ENCODE results near the gene EYA3. TPM values are rescaled to one million over a fixed set of nuclear protein-coding genes. Genes with fewer than 3 reads are reported as not detected.
A peak's percentile ranks its signal among the peaks of the same experiment; 100 is the strongest.

The EYA3 gene
- total RNA-seq, 1 experiment from 2014 or later, result 17.1 TPM

DNA sequence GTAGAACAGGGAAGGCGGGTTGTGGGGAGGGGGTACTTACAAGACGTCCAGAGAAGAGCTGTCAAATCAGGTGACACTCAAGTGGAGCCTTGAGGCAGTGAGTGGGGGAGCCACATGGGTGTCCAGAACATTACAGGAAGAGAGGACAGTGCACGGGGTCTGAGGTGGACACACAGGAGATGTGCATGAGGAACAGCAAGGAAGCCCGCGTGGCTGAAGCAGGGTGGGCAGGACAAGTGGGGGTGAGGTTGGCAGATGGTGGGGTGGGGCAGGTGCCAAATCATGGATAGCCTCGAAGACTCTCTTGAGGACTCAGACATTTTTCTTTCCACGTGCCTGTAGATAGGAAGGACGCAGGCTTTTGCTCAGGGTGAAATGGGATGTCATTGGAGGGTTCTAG lies 152.7 kb downstream of the EYA3 start:
- CTCF ChIA-PET, result interaction anchor here (0.6 kb wide), 1 partner anchor 44 kb away, joined by 6 read pairs; no protein-coding TSS in a partner anchor
- intact Hi-C loops (cut with micrococcal nuclease), result loop anchor here (1.0 to 2.0 kb wide), 2 partner anchors 24 to 43 kb away; partner anchors contain the start of gene XKR8
- peak; percentile 7; the same call in 1 of the 2 replicates for ATAC-seq

DNA sequence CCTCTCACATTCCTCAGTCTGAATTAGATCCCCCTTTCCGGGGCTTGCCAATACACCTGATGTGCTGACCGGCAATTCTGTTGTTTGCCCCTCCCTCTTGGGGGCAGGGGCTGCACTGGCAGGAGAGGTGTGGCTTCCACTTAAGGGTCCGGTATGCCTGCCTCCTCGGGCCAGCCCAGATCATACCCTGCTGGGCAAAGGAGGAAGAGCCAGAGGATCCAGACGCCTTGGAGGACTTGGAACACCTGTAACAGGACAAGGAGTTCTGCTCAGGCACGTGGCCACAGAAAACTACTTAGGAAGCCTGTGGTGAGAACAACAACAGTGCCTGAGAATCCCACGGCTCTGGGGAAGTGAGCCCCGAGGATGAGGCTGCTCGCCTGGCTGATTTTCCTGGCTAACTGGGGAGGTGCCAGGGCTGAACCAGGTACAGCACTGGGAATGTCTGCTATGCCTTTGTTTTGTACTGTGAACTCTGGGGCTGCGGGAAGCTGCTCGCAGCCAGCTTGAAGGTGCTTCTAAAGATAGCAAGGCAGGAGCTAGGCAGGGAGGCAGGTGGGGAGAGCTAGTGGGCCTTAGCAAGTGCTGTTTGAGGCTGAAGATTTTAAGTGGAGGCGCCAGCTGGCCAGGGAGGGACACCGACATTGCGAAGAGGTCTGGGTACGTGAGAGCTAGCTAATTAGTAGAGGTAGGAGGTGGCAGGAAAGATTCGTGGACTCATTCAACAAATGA lies 153.4 kb downstream of the EYA3 start, which contains the start of gene SMPDL3B:
TSS of gene SMPDL3B (plus strand) at position 183 of the 732 bp plus-strand sequence. CDS start at position 367, 184 bp downstream.
- Histone ChIP-seq H3F3A (ENCODE audit: low read length, unreplicated experiment) (no peaks in the 10 kb centered on the region), H3K9ac (ENCODE audit: low read length) (peak within 1 kb of the TSS; percentile 55), H3K9me2 (replicated peaks; ENCODE audit: low read length) (no peaks in the 10 kb centered on the region), H3K4me3 (ENCODE audit: low read length) (peak within 1 kb of the TSS; percentile 79), H3K4me2 (ENCODE audit: low read length) (peak within 1 kb of the TSS; percentile 92), H3K9me3 (ENCODE audit: low read length) (no peaks in the 10 kb centered on the region), H3K36me3 (ENCODE audit: low read depth, low read length) (no peaks in the 10 kb centered on the region), H4K20me1 (ENCODE audit: low read length) (no peaks in the 10 kb centered on the region), H3K4me1 (ENCODE audit: insufficient read depth, low read length) (peaks cover 8% of the 10 kb centered on the region; the same call in 1 of the 2 replicates), H2AFZ (ENCODE audit: low read length) (peak within 1 kb of the TSS; percentile 75), H3K27ac (ENCODE audit: low read length) (no peak within 1 kb of the TSS), H3K79me2 (ENCODE audit: low read length) (no peaks in the 10 kb centered on the region), H3K27me3 (ENCODE audit: low read length) (no peaks in the 10 kb centered on the region)
- TSS peak; percentile 85 for BruUV-seq (replicated peaks)
- ATAC-seq, result peak; percentile 100
- peak; percentile 90 for DNase-seq
- ChIA-PET CTCF (no interaction called here), POLR2A (ENCODE audit: unreplicated experiment) (interaction anchor here (0.6 kb wide), 1 partner anchor 37 kb away, joined by 3 read pairs; no protein-coding TSS in a partner anchor)
- intact Hi-C loops (cut with micrococcal nuclease), result loop anchor here (1.0 to 2.0 kb wide), 2 partner anchors 24 to 44 kb away; partner anchors contain the start of gene XKR8
- TF ChIP-seq EZH2 (IDR thresholded peaks at IDR 0.05; ENCODE audit: low read length, unreplicated experiment) (no peak), EZH2phosphoT487 (IDR thresholded peaks at IDR 0.05; ENCODE audit: borderline replicate concordance, low read length) (no peak)
- TF ChIP-seq, protein P1, sequence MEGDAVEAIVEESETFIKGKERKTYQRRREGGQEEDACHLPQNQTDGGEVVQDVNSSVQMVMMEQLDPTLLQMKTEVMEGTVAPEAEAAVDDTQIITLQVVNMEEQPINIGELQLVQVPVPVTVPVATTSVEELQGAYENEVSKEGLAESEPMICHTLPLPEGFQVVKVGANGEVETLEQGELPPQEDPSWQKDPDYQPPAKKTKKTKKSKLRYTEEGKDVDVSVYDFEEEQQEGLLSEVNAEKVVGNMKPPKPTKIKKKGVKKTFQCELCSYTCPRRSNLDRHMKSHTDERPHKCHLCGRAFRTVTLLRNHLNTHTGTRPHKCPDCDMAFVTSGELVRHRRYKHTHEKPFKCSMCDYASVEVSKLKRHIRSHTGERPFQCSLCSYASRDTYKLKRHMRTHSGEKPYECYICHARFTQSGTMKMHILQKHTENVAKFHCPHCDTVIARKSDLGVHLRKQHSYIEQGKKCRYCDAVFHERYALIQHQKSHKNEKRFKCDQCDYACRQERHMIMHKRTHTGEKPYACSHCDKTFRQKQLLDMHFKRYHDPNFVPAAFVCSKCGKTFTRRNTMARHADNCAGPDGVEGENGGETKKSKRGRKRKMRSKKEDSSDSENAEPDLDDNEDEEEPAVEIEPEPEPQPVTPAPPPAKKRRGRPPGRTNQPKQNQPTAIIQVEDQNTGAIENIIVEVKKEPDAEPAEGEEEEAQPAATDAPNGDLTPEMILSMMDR (conservative IDR thresholded peaks at IDR 0.05; ENCODE audit: low read depth, low read length), result peak; percentile 31

More for the DNA sequence above, 152.7 kb downstream of the EYA3 start:
- H3K9me3 ChIP-seq (ENCODE audit: low read length), result no peaks in the 10 kb centered on the region
- H3K79me2 ChIP-seq (ENCODE audit: low read length), result no peaks in the 10 kb centered on the region
- no peaks in the 10 kb centered on the region for H3K9me2 ChIP-seq (replicated peaks; ENCODE audit: low read length)
- H3K4me2 ChIP-seq (ENCODE audit: low read length), result peak overlapping the region; percentile 92
- H3K27ac ChIP-seq (ENCODE audit: low read length), result no peak overlapping the region
- peak overlapping the region; percentile 55 for H3K9ac ChIP-seq (ENCODE audit: low read length)
- POLR2A ChIA-PET (ENCODE audit: unreplicated experiment), result interaction anchor here (0.6 kb wide), 1 partner anchor 37 kb away, joined by 3 read pairs; no protein-coding TSS in a partner anchor
- H3K36me3 ChIP-seq (ENCODE audit: low read depth, low read length), result no peaks in the 10 kb centered on the region
- peak overlapping the region; percentile 79 for H3K4me3 ChIP-seq (ENCODE audit: low read length)
- H3F3A ChIP-seq (ENCODE audit: low read length, unreplicated experiment), result no peaks in the 10 kb centered on the region
- H4K20me1 ChIP-seq (ENCODE audit: low read length), result no peaks in the 10 kb centered on the region
- DNase-seq, result no peak
- no peak for TF ChIP-seq EZH2phosphoT487 (IDR thresholded peaks at IDR 0.05; ENCODE audit: borderline replicate concordance, low read length)
- TF ChIP-seq EZH2 (IDR thresholded peaks at IDR 0.05; ENCODE audit: low read length, unreplicated experiment), result no peak
- TF ChIP-seq, protein P1 (conservative IDR thresholded peaks at IDR 0.05; ENCODE audit: low read depth, low read length), result no peak
- H3K4me1 ChIP-seq (ENCODE audit: insufficient read depth, low read length), result peaks cover 8% of the 10 kb centered on the region; the same call in 1 of the 2 replicates
- peak overlapping the region; percentile 75 for H2AFZ ChIP-seq (ENCODE audit: low read length)
- no peaks in the 10 kb centered on the region for H3K27me3 ChIP-seq (ENCODE audit: low read length)
- no TSS peak for BruUV-seq (replicated peaks)

Data from PC-3 (cell line).